Kasumi-1 (cell line): Measurements from ENCODE around the gene C1QTNF8.
A peak's percentile ranks its signal among the peaks of the same experiment; 100 is the strongest.

ENCODE experiments used
- DNase-seq, 2 experiments: peaks; one replicate each; lab custom pipeline; 2025; lab: John Stamatoyannopoulos, UW

Gene C1QTNF8

GRCh38 chr16:1108299-1109252, 12.5 kb upstream of the C1QTNF8 start:
- DNase-seq, result no peak

- no peak for DNase-seq
Measured at GRCh38 chr16:1107731-1108130, 11.7 kb upstream of the C1QTNF8 start.

GRCh38 chr16:1107141-1107540, 11.1 kb upstream of the C1QTNF8 start:
- DNase-seq, result no peak

- no peak for DNase-seq
Measured at GRCh38 chr16:1106659-1107058, 10.6 kb upstream of the C1QTNF8 start.

- DNase-seq, result peak in 1 of 2 experiments; percentile 1
Measured at GRCh38 chr16:1105888-1106620, 10.0 kb upstream of the C1QTNF8 start.

- no peak for DNase-seq
Measured at GRCh38 chr16:1103636-1103980, 7.6 kb upstream of the C1QTNF8 start.

GRCh38 chr16:1102921-1103635, 7.0 kb upstream of the C1QTNF8 start:
- DNase-seq, result peak in 1 of 2 experiments; percentile 6

- no peak for DNase-seq
Measured at GRCh38 chr16:1102333-1102700, 6.3 kb upstream of the C1QTNF8 start.

GRCh38 chr16:1101573-1102332, 5.7 kb upstream of the C1QTNF8 start:
- no peak for DNase-seq

- DNase-seq, result no peak
Measured at GRCh38 chr16:1101133-1101532, 5.1 kb upstream of the C1QTNF8 start.

GRCh38 chr16:1100084-1100800, 4.2 kb upstream of the C1QTNF8 start:
- no peak for DNase-seq

- DNase-seq, result no peak
Measured at GRCh38 chr16:1099189-1100083, 3.4 kb upstream of the C1QTNF8 start.

GRCh38 chr16:1098266-1098991, 2.4 kb upstream of the C1QTNF8 start:
- no peak for DNase-seq

GRCh38 chr16:1097800-1098199, 1.8 kb upstream of the C1QTNF8 start:
- DNase-seq, result no peak

GRCh38 chr16:1097156-1097555, 1.1 kb upstream of the C1QTNF8 start:
- DNase-seq, result no peak

GRCh38 chr16:1095450-1096168, 435 bp downstream of the C1QTNF8 start:
- DNase-seq, result no peak

- no peak for DNase-seq
Measured at GRCh38 chr16:1094601-1095449, 1.2 kb downstream of the C1QTNF8 start.

GRCh38 chr16:1094124-1094479, 1.9 kb downstream of the C1QTNF8 start:
- no peak for DNase-seq
